ENCODE data around the gene OCSTAMP. TPM values are rescaled to one million over a fixed set of nuclear protein-coding genes. Genes with fewer than 3 reads are reported as not detected.

Gene OCSTAMP
- total and polyA plus RNA-seq, 10 donors: not detected

DNA sequence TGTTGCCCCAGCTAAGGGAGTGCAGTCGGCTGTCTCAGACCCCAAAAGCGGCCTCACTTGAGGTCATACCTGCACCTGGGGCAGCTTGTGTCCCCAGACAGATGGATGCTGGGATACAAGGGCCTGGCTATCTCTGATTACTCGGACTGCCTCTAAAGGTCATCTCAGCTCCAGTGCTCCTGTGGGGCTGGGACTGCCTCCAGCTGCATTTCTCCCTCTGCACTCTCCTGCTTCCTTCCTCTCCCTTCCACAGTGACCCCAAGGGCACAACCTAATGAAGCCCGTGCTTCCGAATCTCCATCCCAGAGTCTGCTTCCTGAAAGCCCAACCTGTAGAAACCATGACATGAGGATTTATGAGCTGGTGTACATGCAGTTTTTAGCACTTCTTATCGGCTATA, 22.8 kb upstream of the OCSTAMP start:
- intact Hi-C loops (cut with DNase I; ENCODE audit: low total_unique reads): loop anchor here (5.0 kb wide), 1 partner anchor 99 kb away; no protein-coding TSS in a partner anchor
- no peaks in the 10 kb centered on the region for H3K9me3 ChIP-seq
- H3K27ac ChIP-seq: no peak overlapping the region
- H3K27me3 ChIP-seq (replicated peaks in 1 of 7): peaks cover 0 to 60% (median 0%) of the 10 kb centered on the region in 7 donors
- peaks cover 0 to 26% (median 12%) of the 10 kb centered on the region in 6 donors for H3K4me1 ChIP-seq
- WGBS, 5 donors: 38 to 57% (median 47%) methylated on average over 6 of the region's 6 CpGs
- H3K4me3 ChIP-seq: no peak overlapping the region
- DNase-seq: no peak
- no peaks in the 10 kb centered on the region for H3K36me3 ChIP-seq
- TF ChIP-seq, protein P1, sequence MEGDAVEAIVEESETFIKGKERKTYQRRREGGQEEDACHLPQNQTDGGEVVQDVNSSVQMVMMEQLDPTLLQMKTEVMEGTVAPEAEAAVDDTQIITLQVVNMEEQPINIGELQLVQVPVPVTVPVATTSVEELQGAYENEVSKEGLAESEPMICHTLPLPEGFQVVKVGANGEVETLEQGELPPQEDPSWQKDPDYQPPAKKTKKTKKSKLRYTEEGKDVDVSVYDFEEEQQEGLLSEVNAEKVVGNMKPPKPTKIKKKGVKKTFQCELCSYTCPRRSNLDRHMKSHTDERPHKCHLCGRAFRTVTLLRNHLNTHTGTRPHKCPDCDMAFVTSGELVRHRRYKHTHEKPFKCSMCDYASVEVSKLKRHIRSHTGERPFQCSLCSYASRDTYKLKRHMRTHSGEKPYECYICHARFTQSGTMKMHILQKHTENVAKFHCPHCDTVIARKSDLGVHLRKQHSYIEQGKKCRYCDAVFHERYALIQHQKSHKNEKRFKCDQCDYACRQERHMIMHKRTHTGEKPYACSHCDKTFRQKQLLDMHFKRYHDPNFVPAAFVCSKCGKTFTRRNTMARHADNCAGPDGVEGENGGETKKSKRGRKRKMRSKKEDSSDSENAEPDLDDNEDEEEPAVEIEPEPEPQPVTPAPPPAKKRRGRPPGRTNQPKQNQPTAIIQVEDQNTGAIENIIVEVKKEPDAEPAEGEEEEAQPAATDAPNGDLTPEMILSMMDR (IDR thresholded peaks at IDR 0.05 in 8 of 11, conservative IDR thresholded peaks at IDR 0.05 in 3 of 11): no peak
- TF ChIP-seq POLR2AphosphoS5 (IDR thresholded peaks at IDR 0.05): peak in 2 of 3 donors; percentile 20 to 40

DNA sequence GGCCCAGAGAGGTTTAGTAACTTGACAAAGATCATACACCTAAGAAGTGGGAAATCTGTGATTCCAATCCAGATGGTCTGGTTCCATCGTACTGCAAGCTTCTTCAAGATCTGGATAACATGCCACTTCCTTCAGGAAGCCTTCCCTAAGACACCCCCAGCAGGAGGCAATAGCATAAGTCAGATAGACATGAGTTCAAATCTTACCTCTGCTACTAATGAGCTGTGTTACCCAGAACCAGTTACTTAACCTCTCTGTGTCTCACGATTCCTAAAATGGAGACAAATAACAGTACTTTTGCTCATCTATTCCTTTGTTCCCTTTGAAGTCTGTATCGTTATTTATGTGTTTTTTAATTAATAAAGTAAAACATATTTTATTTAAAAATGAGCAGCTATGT, 22.3 kb upstream of the OCSTAMP start:
- H3K4me1 ChIP-seq: peaks cover 0 to 26% (median 13%) of the 10 kb centered on the region in 6 donors
- TF ChIP-seq, protein P1 (IDR thresholded peaks at IDR 0.05 in 8 of 11, conservative IDR thresholded peaks at IDR 0.05 in 3 of 11): no peak
- TF ChIP-seq POLR2AphosphoS5 (IDR thresholded peaks at IDR 0.05): no peak
- no peak for TF ChIP-seq POLR2A (IDR thresholded peaks at IDR 0.05)
- H3K27me3 ChIP-seq (replicated peaks in 1 of 7): peaks cover 0 to 60% (median 0%) of the 10 kb centered on the region in 7 donors
- H3K27ac ChIP-seq: no peak overlapping the region
- H3K4me3 ChIP-seq: no peak overlapping the region
- no peak for DNase-seq
- intact Hi-C loops (cut with DNase I; ENCODE audit: low total_unique reads): loop anchor here (5.0 kb wide), 1 partner anchor 100 kb away; no protein-coding TSS in a partner anchor
- no peaks in the 10 kb centered on the region for H3K9me3 ChIP-seq
- H3K36me3 ChIP-seq: no peaks in the 10 kb centered on the region
- 76 to 86% (median 81%) methylated on average over 3 of the region's 3 CpGs for WGBS, 5 donors

DNA sequence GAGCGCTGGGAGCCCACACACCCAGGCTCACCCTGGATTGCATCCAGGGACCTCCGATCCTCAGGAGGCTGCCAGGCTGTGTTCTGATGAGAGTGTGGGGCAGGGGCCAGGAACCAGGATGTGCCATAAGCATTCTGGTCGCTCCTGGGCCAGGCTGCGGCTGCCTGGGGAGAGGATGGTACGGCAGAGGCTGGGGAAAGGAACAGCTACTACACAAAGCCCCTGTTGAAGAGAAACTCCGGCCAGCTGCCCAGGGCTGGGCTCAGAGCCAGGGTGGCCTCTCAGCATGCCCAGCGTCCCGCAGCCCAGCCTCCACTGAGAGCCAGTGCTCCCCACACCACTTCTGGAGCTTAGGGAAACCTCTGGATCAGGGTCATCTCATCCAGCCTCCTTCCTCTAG, 21.7 kb upstream of the OCSTAMP start:
- no peak overlapping the region for H3K4me3 ChIP-seq

DNA sequence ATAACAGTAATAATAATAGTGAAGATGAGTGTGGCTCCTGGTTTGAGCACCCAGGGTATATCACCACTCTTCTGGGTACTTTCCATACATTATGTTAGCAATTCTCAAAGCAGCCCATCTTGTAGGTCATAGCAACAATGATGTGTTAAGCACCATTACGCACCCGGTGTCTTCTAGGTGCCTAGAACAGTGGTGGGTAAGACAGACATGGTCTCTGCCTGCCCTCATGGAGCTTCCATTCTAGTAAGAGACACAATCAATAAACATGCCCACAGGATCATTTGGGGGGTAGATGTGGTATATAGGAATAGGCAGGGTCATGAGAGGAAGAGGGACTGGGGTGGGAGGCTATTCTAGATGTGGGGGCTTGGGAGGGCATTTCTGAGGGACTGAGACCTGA, 21.0 kb upstream of the OCSTAMP start:
- peaks cover 0 to 26% (median 13%) of the 10 kb centered on the region in 6 donors for H3K4me1 ChIP-seq
- DNase-seq: no peak
- intact Hi-C loops (cut with DNase I; ENCODE audit: low total_unique reads): loop anchor here (5.0 kb wide), 1 partner anchor 101 kb away; no protein-coding TSS in a partner anchor
- TF ChIP-seq, protein P1 (IDR thresholded peaks at IDR 0.05 in 8 of 11, conservative IDR thresholded peaks at IDR 0.05 in 3 of 11): no peak
- TF ChIP-seq POLR2AphosphoS5 (IDR thresholded peaks at IDR 0.05) (no peak), POLR2A (IDR thresholded peaks at IDR 0.05) (no peak)
- no peaks in the 10 kb centered on the region for H3K36me3 ChIP-seq
- H3K27me3 ChIP-seq (replicated peaks in 1 of 7): peaks cover 0 to 47% (median 0%) of the 10 kb centered on the region in 7 donors
- H3K4me3 ChIP-seq: no peak overlapping the region
- 94 to 100% (median 96%) methylated on average over 2 of the region's 2 CpGs for WGBS, 5 donors
- no peaks in the 10 kb centered on the region for H3K9me3 ChIP-seq
- no peak overlapping the region for H3K27ac ChIP-seq

More for the DNA sequence above, 21.7 kb upstream of the OCSTAMP start:
- TF ChIP-seq, protein P1 (IDR thresholded peaks at IDR 0.05 in 8 of 11, conservative IDR thresholded peaks at IDR 0.05 in 3 of 11): no peak
- TF ChIP-seq POLR2AphosphoS5 (IDR thresholded peaks at IDR 0.05): peak in 1 of 3 donors; percentile 48
- Histone ChIP-seq H3K27ac (no peak overlapping the region), H3K9me3 (no peaks in the 10 kb centered on the region), H3K36me3 (no peaks in the 10 kb centered on the region), H3K27me3 (replicated peaks in 1 of 7) (peaks cover 0 to 54% (median 0%) of the 10 kb centered on the region in 7 donors), H3K4me1 (peaks cover 0 to 26% (median 13%) of the 10 kb centered on the region in 6 donors)
- no peak for DNase-seq
- intact Hi-C loops (cut with DNase I; ENCODE audit: low total_unique reads): loop anchor here (5.0 kb wide), 1 partner anchor 100 kb away; no protein-coding TSS in a partner anchor
- WGBS, 5 donors: 51 to 68% (median 59%) methylated on average over 8 of the region's 8 CpGs
